Loucy (cell line): ENCODE measurements around the gene PLXNA4.

ENCODE experiments used
- H2AFZ ChIP-seq: fragments of 200-600 bp; sonication (generic); 2 replicates; pipeline ENCODE4 v1.6.0; 2016; ENCODE audit warnings: antibody characterized with exemption, mild to moderate bottlenecking, low read length, moderate library complexity
- H3F3A ChIP-seq: fragments of 200-600 bp; 2 replicates; pipeline ENCODE4 v1.6.0; 2016; ENCODE audit warnings: antibody characterized with exemption, low read depth, mild to moderate bottlenecking
- H3K27me3 ChIP-seq: fragments of 200-600 bp; sonication (generic); 2 replicates; pipeline ENCODE4 v1.6.1; 2014; ENCODE audit warnings: low read length, mild to moderate bottlenecking; ENCODE audit not compliant: insufficient read depth, poor library complexity, severe bottlenecking
- H3K36me3 ChIP-seq: fragments of 200-600 bp; sonication (generic); 2 replicates; pipeline ENCODE4 v1.6.1; 2016; ENCODE audit warnings: low read length; ENCODE audit not compliant: insufficient read depth
- H3K4me1 ChIP-seq: fragments of 200-600 bp; sonication (generic); 2 replicates; pipeline ENCODE4 v1.5.1; 2014; ENCODE audit warnings: low read length, mild to moderate bottlenecking; ENCODE audit not compliant: insufficient read depth, poor library complexity, severe bottlenecking
- H3K4me2 ChIP-seq: fragments of 200-600 bp; sonication (generic); 2 replicates; pipeline ENCODE4 v1.6.0; 2014; ENCODE audit warnings: antibody characterized with exemption, low read length, low read depth, mild to moderate bottlenecking; ENCODE audit not compliant: poor library complexity, severe bottlenecking
- H3K4me3 ChIP-seq: fragments of 200-600 bp; sonication (generic); 2 replicates; pipeline ENCODE4 v1.5.1; 2014; ENCODE audit warnings: low read length, mild to moderate bottlenecking, mixed read lengths; ENCODE audit not compliant: poor library complexity, severe bottlenecking
- H3K79me2 ChIP-seq: fragments of 200-600 bp; sonication (generic); 2 replicates; pipeline ENCODE4 v1.6.1; 2014; ENCODE audit warnings: low read length; ENCODE audit not compliant: insufficient read depth
- H3K9ac ChIP-seq: fragments of 200-600 bp; sonication (generic); 2 replicates; pipeline ENCODE4 v1.6.0; 2014; ENCODE audit warnings: mild to moderate bottlenecking, low read depth, low read length, moderate library complexity; ENCODE audit not compliant: poor library complexity, severe bottlenecking
- H3K9me2 ChIP-seq: fragments of 200-600 bp; sonication (generic); replicated peaks from 2 replicates; pipeline ENCODE4 v1.6.1; 2016; ENCODE audit warnings: low read depth, low read length, mixed read lengths
- H3K9me3 ChIP-seq: fragments of 200-600 bp; sonication (generic); 2 replicates; pipeline ENCODE4 v1.6.1; 2014; ENCODE audit warnings: mild to moderate bottlenecking, antibody characterized with exemption, low read length, low read depth; ENCODE audit not compliant: insufficient read depth
- H4K20me1 ChIP-seq: fragments of 200-600 bp; sonication (generic); 2 replicates; pipeline ENCODE4 v1.6.0; 2014; ENCODE audit warnings: antibody characterized with exemption, low read length, mild to moderate bottlenecking; ENCODE audit not compliant: insufficient read depth, poor library complexity, severe bottlenecking
- EZH2phosphoT487 ChIP-seq: fragments of 200-600 bp; IDR thresholded peaks from 2 replicates; pipeline ENCODE4 v1.6.1; 2018; ENCODE audit warnings: antibody characterized with exemption, mild to moderate bottlenecking, moderate library complexity, borderline replicate concordance
- TF ChIP-seq, protein P1 (sequence below): fragments of 200-600 bp; sonication (generic); conservative IDR thresholded peaks from 2 replicates; pipeline ENCODE4 v1.5.1; 2014; ENCODE audit warnings: mild to moderate bottlenecking, antibody characterized with exemption, low read length

The PLXNA4 gene

DNA sequence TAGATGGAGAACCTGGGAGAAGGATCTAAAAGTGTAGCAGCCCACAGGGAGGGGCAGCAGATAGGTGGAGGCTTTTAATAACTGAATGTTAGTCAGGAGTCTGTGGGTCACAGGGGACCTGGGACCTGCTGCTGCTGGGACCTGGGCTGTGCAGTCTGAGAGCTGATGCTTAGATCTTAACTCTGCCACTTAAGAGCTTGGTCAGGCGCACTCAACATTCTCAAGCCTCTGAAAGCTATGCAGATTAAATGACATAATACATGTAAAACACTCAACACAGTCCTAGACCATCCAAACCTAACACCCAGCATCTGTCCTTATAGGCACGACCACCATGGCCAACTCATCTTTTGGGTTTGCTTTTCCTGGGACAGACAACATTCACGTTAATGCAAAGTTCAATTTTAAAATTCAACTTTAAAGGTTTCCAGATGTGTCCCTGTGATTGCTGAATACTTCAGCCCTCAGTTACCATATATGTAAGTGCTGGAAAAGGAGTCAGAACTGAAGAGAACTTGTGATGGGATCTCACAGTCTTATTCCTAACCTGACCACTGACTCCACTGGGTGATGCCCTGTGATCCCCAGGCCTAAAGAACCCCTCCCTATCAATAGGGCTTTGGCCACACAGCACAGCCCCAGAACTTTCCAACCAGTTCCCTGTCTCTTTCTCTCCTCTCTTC lies 321.0 kb downstream of the PLXNA4 start:
- H3K4me1 ChIP-seq: no peaks in the 10 kb centered on the region
- no peak overlapping the region for H3K9ac ChIP-seq
- H3K9me3 ChIP-seq: no peaks in the 10 kb centered on the region
- no peaks in the 10 kb centered on the region for H3F3A ChIP-seq
- H3K36me3 ChIP-seq: no peaks in the 10 kb centered on the region
- H3K9me2 ChIP-seq: no peaks in the 10 kb centered on the region
- H2AFZ ChIP-seq: no peak overlapping the region
- H3K79me2 ChIP-seq: no peaks in the 10 kb centered on the region
- no peak overlapping the region for H3K4me2 ChIP-seq
- no peaks in the 10 kb centered on the region for H3K27me3 ChIP-seq
- no peaks in the 10 kb centered on the region for H4K20me1 ChIP-seq
- TF ChIP-seq EZH2phosphoT487: no peak
- TF ChIP-seq, protein P1, sequence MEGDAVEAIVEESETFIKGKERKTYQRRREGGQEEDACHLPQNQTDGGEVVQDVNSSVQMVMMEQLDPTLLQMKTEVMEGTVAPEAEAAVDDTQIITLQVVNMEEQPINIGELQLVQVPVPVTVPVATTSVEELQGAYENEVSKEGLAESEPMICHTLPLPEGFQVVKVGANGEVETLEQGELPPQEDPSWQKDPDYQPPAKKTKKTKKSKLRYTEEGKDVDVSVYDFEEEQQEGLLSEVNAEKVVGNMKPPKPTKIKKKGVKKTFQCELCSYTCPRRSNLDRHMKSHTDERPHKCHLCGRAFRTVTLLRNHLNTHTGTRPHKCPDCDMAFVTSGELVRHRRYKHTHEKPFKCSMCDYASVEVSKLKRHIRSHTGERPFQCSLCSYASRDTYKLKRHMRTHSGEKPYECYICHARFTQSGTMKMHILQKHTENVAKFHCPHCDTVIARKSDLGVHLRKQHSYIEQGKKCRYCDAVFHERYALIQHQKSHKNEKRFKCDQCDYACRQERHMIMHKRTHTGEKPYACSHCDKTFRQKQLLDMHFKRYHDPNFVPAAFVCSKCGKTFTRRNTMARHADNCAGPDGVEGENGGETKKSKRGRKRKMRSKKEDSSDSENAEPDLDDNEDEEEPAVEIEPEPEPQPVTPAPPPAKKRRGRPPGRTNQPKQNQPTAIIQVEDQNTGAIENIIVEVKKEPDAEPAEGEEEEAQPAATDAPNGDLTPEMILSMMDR: no peak
- no peak overlapping the region for H3K4me3 ChIP-seq

DNA sequence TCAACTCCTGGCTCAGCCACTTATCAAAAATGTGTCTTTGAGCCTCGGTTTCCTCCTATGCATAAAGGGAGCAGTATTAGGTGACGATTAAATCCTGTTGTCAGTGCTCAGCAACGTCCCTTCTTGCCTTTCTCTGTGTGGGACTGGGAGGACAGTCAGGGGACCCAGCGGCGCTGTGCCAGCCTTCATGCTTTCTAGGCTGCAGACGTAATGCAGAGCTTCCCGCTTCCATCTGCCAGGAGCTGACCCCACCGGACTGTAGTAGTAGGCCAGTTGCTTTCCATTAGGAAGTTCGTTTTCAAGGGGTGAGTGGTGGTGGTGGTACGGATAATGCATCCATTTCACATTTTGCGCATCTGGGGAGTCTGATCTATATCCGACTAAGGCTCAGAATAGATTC lies 321.8 kb downstream of the PLXNA4 start:
- Histone ChIP-seq H3K9ac (no peak overlapping the region), H3K9me3 (no peaks in the 10 kb centered on the region), H3K27me3 (no peaks in the 10 kb centered on the region), H3K4me1 (no peaks in the 10 kb centered on the region), H4K20me1 (no peaks in the 10 kb centered on the region), H3K36me3 (no peaks in the 10 kb centered on the region), H3K4me2 (no peak overlapping the region), H2AFZ (no peak overlapping the region), H3K79me2 (no peaks in the 10 kb centered on the region), H3F3A (no peaks in the 10 kb centered on the region), H3K4me3 (no peak overlapping the region), H3K9me2 (no peaks in the 10 kb centered on the region)
- TF ChIP-seq, protein P1: no peak
- no peak for TF ChIP-seq EZH2phosphoT487

DNA sequence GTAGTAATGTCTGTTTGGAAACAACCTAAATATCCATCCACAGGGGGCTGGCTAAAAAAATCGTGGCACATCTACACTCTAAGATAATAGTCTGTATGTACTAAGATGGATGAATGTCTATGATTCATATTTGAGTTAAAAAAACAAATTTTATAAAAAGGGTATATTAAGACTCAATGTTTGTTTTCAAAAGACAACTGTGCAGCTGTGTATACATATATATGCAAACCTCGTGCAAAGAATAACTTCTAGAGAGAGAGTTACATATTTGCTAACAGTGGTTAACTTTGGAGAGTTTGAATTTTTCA lies 323.5 kb downstream of the PLXNA4 start:
- no peak overlapping the region for H3K4me3 ChIP-seq
- H3K9ac ChIP-seq: no peak overlapping the region
- TF ChIP-seq, protein P1: no peak
- no peak for TF ChIP-seq EZH2phosphoT487
- H2AFZ ChIP-seq: no peak overlapping the region
- no peaks in the 10 kb centered on the region for H3K79me2 ChIP-seq
- H3K4me1 ChIP-seq: no peaks in the 10 kb centered on the region
- H3K36me3 ChIP-seq: no peaks in the 10 kb centered on the region
- no peaks in the 10 kb centered on the region for H3F3A ChIP-seq
- H3K9me3 ChIP-seq: no peaks in the 10 kb centered on the region
- H3K4me2 ChIP-seq: no peak overlapping the region
- H3K27me3 ChIP-seq: no peaks in the 10 kb centered on the region
- no peaks in the 10 kb centered on the region for H3K9me2 ChIP-seq
- H4K20me1 ChIP-seq: no peaks in the 10 kb centered on the region
